Mononuclear cell (primary cell): ENCODE measurements around the gene EVPL. TPM values are rescaled to one million over a fixed set of nuclear protein-coding genes. Genes with fewer than 3 reads are reported as not detected.
"Not testable (repeated sequence)": the region's sequence is repeated elsewhere in the genome, so short reads cannot be mapped to it uniquely, and the experiment has no call there.

Experiments used
- H3K27me3 ChIP-seq: 2 replicates; pipeline ENCODE4 v1.6.0; 2011; ENCODE audit warnings: low read length, control low read depth; ENCODE audit not compliant: insufficient read depth
- H3K4me1 ChIP-seq: 2 replicates; pipeline ENCODE4 v1.5.1; 2011; ENCODE audit warnings: mild to moderate bottlenecking, low read length, control low read depth; ENCODE audit not compliant: insufficient read depth
- H3K4me3 ChIP-seq: 2 replicates; pipeline ENCODE4 v1.5.1; 2011; ENCODE audit warnings: mild to moderate bottlenecking, low read length, moderate library complexity
- H3K9me3 ChIP-seq: 2 replicates; pipeline ENCODE4 v1.5.1; 2011; ENCODE audit warnings: low read depth, mild to moderate bottlenecking, control low read depth, low read length
- total RNA-seq: library from RNA; depleted of rRNA; stranded (reverse); fragments of >200 nt; gene quantifications from one replicate; pipeline ENCODE4 v1.2.3, GENCODE V29; 2012

The EVPL gene
- total RNA-seq, 1 donor: under 0.01 TPM

DNA sequence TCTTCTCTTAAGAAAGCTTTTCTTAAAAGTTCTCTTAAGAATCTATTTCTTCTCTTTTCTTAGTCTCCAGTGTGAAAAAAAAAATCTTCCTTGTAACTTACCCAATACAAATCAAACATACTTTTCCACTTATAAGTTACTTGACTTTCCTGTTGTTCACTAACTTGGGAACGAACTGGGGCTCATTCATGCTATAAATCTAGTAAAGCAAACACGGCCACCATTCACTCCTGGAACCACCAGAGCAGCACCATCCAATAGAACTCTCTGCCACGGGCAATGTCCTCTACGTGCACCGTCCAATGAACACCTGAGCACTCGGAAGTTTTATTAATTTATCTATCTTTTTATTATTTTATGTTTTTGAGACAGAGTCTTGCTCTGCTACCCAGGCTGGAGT lies 24.5 kb upstream of the EVPL start:
- H3K27me3 ChIP-seq: no peaks in the 10 kb centered on the region
- peaks cover 25% of the 10 kb centered on the region for H3K4me1 ChIP-seq
- no peaks in the 10 kb centered on the region for H3K9me3 ChIP-seq
- H3K4me3 ChIP-seq: no peak overlapping the region

DNA sequence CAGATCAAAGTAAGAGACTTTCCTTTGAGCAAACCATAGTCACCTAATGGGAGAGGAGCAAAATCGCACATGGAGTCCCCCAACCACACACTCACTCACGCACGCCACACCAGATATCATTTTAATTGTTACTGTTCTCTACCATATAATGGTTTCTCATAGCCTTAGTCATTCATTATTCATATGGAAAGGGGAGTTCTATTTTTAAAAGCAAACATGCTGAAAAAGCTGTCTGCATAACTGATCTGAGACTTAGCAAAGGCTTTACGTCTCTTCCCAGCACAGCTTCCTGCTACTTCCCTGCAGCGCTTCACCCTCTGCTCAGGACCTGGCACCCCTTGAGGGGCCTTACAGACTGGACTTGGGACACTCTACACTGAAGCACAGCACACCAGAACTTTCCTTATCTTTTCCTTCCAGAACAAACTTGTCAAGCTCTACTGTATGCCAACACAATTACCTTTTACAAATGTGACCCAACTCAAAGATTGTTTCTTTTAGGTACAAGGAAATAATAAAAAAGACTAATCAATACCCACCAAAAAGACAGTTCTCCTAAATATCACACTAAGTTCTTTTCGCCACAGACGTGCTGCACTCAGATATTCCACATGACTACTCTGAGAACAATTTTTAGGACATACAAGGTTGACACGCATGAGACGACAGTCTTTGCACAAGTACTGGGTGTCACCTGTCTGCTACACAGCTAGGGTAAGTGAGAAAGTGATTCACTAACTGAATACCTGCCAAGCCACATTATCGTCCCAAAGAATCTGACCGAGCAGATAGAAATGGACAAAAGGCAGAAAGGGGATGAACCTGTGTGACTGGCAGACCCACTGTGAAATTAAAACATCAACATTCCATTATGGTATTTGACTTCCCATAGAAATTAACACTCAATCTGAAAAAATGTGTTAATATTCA lies 23.7 kb upstream of the EVPL start:
- Histone ChIP-seq H3K4me1 (peaks cover 25% of the 10 kb centered on the region), H3K4me3 (no peak overlapping the region), H3K27me3 (no peaks in the 10 kb centered on the region), H3K9me3 (no peaks in the 10 kb centered on the region)

DNA sequence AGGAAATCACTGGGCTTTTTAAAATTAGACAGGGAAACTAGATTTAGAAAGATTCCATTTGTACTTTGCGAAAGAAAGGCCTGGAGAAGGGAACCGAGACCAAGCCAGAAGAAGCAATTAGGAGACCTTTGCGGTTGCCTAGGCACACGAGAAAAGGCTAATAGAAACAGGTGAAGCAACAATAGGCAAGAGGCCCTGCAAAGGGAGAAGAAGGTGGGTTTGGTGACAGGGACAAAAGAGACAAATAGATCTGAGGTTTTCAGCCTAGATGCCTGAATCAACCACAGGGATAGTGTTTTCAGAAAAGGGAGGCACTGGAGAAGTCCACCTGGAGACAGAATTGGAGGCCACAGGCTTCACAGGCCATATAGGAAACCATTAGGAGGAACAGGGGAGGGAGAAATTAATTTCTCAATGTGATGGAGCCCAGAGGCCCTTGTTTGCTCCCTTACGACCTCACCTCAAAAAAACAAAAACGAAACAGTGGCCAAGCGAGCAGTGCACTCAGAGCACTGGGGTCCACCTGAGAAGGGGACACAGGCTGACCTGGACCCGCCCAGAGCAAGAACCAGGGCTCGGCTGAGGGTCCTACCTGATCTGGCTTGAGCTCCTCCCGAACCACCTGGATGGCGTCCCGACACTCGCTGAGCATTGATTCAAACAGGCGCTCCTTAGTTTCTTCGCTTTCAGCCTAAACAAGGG lies 22.9 kb upstream of the EVPL start:
- H3K9me3 ChIP-seq: no peaks in the 10 kb centered on the region
- no peak overlapping the region for H3K4me3 ChIP-seq
- peaks cover 25% of the 10 kb centered on the region for H3K4me1 ChIP-seq
- no peaks in the 10 kb centered on the region for H3K27me3 ChIP-seq

DNA sequence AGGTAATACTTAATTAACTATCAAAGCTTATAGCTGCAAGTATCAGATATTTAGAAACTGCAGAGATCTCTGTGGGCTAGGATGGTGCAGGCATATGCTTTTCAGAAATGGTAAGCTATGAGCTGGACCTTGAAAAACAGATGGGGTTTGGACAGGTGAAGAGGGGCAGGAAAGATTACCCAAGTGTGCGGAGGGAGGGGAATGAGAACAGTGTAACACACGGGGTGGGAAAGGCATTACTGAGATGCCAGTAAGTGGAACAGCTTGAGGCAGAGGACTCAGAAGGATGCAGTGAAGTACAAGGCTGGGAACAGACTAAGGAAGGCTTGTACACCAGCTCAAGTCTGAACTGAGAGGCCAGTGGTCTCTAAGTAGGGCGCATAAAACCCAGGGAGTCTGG lies 22.1 kb upstream of the EVPL start:
- H3K4me3 ChIP-seq: no peak overlapping the region
- H3K27me3 ChIP-seq: no peaks in the 10 kb centered on the region
- peaks cover 25% of the 10 kb centered on the region for H3K4me1 ChIP-seq

DNA sequence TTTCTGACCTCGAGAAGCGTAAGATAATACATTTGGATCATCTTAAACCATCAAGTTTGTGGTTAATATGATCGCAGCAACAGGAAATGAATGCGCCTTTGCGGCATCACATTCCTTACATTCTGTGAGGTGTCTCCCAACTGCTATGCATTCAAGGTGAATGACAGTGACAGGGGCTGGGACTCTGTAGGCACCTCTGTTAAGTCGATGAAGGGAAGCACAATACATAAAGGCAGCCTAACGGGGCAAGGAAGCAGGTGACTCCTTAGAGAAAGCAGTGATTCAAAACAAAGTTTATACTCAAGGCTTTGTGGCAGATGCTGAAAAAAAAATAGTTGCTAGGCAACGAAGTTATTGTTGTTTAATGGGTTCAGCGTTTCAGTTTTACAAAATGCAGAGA lies 21.6 kb upstream of the EVPL start:
- no peak overlapping the region for H3K4me3 ChIP-seq
- H3K9me3 ChIP-seq: no peaks in the 10 kb centered on the region
- peaks cover 25% of the 10 kb centered on the region for H3K4me1 ChIP-seq
- H3K27me3 ChIP-seq: no peaks in the 10 kb centered on the region

More for the DNA sequence above, 22.1 kb upstream of the EVPL start:
- no peaks in the 10 kb centered on the region for H3K9me3 ChIP-seq

DNA sequence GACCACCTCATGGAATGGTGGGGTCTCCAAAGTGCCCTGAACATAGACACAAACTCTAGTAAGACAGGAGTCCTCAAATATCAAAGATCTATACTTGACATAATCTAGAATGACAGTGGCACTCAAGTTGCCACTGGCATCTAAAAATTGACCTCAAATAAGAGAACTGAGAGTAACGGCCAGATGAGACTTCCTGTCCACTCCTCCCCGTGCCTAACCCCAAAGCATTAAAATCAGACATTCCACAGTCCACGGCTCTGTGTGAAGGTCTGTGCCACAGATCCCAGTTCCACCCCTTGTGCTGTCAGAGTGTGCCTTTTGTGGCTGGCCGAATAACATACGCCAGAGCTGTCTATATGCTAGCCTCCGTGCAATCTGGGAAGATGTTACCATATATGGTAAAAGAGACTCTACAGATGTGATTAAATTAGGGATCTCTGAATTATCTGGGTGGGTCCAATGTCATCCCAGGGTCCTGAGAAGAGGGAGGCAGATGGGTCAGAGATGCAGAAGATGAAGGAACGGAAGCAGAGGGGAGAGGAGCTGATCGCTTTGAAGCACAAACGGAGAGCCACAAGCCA lies 21.0 kb upstream of the EVPL start:
- no peaks in the 10 kb centered on the region for H3K27me3 ChIP-seq
- peaks cover 25% of the 10 kb centered on the region for H3K4me1 ChIP-seq
- no peaks in the 10 kb centered on the region for H3K9me3 ChIP-seq
- H3K4me3 ChIP-seq: no peak overlapping the region

DNA sequence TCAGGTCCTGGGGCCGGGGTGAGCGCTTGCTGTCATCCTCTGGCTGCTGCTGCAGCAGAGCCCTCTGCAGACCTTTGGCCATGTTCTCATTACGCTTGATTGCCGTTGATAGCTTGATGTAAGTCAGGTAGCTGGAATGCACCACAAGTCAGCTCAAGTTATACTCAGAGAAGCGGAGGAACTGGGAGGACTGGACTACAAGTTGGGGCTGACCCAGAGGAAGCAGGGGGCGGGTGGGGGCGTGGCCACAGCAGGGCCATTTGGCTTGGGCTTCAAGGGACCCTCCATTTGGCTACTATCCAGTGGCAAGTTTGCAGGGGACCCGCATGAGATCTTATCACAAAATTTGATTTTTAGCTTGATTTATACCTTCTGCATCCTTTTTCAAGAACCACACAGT lies 19.0 kb upstream of the EVPL start:
- Histone ChIP-seq H3K4me1 (peaks cover 25% of the 10 kb centered on the region), H3K4me3 (no peak overlapping the region), H3K27me3 (no peaks in the 10 kb centered on the region), H3K9me3 (no peaks in the 10 kb centered on the region)

DNA sequence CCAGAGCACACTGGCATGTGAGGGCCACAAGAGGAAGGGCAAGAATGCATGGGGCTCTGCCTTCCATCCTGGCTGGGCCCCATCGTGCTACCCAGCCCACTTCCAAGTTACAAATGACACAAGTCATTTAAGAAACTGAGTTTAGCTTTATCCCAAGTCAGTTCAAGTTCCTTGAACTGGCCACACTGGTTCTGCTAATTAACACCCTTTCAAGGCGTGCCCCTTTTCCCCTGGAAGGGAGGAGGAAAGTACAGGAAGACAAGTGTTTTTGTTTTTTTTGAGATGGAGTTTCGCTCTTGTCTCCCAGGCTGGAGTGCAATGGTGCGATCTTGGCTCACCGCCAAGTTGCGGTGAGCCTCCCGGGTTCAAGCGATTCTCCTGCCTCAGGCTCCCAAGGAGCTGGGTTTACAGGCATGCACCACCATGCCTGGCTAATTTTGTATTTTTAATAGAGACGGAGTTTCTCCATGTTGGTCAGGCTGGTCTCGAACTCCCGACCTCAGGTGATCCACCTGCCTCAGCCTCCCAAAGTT lies 17.4 kb upstream of the EVPL start:
- H3K27me3 ChIP-seq, H3K9me3 ChIP-seq, H3K4me3 ChIP-seq: not testable (repeated sequence)
- H3K4me1 ChIP-seq: peaks cover 15% of the 10 kb centered on the region

DNA sequence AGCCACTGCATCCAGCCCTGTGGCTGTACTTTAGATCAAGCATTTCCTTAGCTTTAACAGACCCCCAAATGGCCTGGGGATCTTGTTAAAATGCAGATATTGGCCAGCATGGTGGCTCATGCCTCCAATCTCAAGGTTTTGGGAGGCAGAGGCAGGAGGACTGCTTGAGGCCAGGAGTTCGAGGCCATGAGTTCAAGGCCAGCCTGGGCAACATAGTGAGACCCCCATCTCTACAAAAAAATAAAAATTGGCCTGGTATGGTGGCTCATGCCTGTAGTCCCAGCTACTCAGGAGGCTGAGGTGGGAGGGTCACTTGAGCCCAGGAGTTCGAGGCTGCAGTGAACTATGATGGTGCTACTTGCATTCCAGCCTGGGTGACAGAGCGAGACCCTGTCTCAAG lies 15.8 kb upstream of the EVPL start:
- H3K9me3 ChIP-seq, H3K27me3 ChIP-seq, H3K4me1 ChIP-seq, H3K4me3 ChIP-seq: not testable (repeated sequence)

DNA sequence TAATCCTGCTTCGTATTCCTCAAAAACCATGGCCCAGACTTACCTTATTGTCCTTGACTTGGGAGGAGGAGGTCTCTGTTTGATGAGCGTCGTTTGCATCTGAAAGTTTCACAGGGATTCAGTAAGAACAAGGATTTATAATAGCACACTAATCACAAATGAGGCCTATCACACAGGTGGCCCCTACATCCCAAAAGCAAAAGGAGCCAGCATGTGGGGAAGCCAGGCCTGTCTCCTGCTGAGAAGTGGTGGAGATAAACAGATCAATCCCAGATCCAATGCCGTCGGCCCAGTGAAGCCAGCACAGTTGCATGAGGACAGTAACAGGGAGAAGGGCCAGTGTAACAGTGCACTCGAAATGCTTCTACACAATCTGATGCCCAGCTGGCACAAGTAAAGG lies 13.3 kb upstream of the EVPL start:
- Histone ChIP-seq H3K4me3 (no peak overlapping the region), H3K27me3 (no peaks in the 10 kb centered on the region), H3K9me3 (no peaks in the 10 kb centered on the region), H3K4me1 (no peaks in the 10 kb centered on the region)

DNA sequence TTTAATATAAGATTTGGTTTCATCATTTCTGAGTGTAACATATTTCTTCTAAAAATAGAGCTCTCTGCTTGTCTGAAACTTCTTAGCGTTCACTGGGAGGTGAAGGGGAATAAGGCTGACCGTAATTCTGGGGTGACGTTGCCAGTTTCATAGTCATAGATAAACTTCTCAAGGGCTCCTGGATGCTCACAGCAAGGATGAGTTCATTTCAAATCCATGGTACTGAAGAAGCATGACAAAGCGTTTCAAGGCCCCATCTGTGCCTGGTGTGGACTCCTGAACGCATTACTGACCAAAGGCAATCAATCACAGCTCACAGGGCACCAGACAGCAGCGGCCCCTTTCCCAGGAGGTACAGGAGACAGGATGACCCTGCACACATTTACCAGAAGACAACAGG lies 12.0 kb upstream of the EVPL start:
- H3K4me3 ChIP-seq: no peak overlapping the region
- no peaks in the 10 kb centered on the region for H3K4me1 ChIP-seq
- H3K27me3 ChIP-seq: no peaks in the 10 kb centered on the region
- no peaks in the 10 kb centered on the region for H3K9me3 ChIP-seq

DNA sequence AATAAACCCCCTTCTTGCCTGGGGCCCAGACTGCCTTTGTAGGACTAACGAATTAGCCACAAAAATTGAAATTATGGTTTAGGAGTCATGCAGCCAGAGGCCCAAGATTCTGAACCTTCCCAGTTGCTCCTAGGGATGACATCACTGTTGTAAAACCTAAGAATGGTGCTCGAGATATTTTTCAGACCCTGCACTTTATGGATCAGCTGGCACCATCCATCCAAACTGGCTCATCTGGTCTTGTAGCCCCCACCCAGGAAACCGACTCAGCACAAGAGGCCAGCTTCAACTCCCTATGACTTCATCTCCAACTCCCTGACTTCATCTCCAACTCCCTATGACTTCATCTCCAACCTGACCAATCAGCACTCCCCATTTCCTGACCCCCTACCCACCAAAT lies 10.9 kb upstream of the EVPL start:
- Histone ChIP-seq H3K4me1 (no peaks in the 10 kb centered on the region), H3K4me3 (no peak overlapping the region), H3K27me3 (no peaks in the 10 kb centered on the region), H3K9me3 (no peaks in the 10 kb centered on the region)

DNA sequence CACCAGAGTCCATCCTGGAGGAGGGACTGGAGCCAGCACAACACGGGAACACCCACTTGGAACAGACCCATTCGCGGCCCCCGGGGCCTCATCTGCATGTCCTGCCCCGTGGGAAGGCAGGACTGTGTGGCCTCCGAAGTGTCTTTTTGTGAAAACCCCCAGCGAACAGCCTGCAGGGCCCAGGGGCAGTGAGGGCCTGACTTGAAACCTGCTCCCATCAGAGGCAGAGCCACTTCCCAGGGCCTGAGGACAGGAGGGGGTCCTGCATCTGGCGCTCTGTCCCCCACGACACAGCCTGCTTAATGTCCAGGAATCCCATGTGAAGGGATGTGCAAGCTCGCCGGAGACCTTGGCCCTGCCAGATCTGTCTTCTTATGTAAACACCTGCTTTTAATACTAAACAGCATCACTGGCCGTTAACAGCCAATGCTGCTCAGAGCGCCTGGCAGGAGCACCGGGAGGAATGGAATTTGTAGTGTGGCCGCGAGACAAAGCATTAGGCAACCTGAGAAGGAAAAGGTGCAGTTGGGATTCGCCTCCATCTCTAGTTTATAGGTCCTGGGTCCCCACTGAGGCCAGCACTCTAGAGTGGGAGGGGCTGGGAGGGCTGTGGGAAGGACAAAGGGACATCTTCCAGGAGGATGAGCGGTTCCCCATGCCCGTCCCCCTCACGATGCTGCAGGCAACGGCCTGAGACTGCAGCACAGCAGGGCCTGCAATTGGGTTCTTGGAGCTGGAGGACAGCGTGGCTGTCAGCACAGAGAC lies 9.6 kb upstream of the EVPL start:
- no peaks in the 10 kb centered on the region for H3K9me3 ChIP-seq
- no peaks in the 10 kb centered on the region for H3K4me1 ChIP-seq
- H3K4me3 ChIP-seq: no peak overlapping the region
- no peaks in the 10 kb centered on the region for H3K27me3 ChIP-seq

DNA sequence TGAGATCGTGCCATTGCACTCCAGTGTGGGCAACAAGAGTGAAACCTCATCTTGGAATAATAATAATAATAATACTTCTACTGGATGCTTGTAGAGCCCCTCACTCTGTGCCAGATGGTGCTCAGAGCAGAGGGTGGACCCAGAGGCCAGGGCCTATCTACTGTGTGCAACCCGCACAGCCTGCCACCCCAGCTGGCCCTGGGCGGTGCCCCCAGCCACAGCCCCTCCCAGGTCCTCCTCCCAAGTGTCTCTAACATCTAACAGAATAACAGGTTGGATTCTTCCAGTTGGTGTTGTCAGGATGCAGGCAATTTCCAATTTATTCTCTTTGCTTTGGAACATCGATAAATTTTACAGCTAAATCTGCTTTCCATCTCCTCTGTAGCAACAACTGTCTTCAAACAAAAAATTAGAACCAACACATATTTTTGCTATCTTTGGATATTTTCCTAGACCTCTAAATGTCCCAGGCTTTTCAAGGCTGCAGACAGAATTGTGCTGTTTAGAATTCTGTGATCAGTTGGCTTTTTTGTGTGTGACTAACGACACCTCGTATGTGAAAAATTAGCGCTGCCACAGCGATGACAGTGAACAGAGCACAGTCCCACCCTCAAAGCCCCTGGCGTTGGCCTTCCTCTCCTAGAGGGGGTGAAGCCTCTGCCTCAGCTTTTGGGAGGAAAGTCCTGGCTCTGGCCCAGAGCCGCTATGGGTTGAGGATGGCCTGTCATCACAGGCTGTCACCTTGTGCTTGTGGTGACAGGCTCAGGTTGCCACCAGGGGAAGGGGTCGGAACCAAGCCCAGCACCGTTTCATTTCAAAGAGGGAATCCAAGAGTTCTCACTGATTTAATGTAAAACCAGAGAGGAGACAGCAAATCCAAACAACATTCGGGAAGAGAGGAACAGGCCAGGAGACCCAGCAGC lies 7.6 kb upstream of the EVPL start:
- Histone ChIP-seq H3K4me3 (no peak overlapping the region), H3K4me1 (peaks cover 5% of the 10 kb centered on the region), H3K27me3 (no peaks in the 10 kb centered on the region), H3K9me3 (no peaks in the 10 kb centered on the region)
